NCI-H2107 treated with DMSO at 0.1 percent for 48 hours (cell line): Measurements from ENCODE around the gene KCTD7.
"Not testable (repeated sequence)": the region's sequence is repeated elsewhere in the genome, so short reads cannot be mapped to it uniquely, and the experiment has no call there.

Experiments used
- DNase-seq: peaks from one replicate; lab custom pipeline; 2025; ENCODE audit not compliant: unreplicated experiment; lab: John Stamatoyannopoulos, UW

The KCTD7 gene

DNA sequence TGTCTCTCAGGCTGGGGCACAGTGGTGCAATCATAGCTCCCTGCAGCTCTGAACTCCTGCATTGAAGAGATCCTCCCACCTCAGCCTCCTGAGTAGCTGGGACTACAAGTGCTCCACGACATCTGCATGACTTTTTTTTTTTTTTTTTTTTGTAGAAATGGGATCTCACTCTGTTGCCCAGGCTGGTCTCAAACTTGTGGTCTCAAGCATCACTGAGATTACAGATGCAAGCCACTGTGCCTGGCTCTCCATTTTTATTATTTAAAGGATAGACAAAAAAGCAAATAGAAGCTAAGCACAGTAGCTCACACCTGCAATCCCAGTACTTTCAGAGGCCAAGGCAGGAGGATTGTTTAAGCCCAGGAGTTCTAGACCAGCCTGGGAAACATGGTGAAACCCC, 13.0 kb upstream of the KCTD7 start:
- DNase-seq: no peak

DNA sequence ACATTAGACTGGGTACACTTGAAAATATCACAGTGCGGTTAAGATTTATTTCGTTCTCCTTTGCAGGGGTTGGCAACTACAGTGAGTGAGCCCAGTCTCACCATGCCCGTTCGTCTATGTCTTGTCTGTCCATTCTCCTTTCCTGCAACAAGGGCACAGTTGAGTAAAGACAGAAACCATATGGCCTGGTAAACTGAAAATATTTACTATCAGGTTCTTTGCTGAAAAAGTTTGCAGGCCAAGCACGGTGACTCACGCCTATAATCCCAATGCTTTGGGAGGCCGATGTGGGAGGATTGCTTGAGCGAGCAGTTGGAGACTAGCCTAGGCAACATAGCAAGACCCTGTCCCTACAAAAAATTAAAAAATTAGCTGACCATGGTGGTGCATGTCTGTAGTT, 11.4 kb upstream of the KCTD7 start:
- DNase-seq: no peak

DNA sequence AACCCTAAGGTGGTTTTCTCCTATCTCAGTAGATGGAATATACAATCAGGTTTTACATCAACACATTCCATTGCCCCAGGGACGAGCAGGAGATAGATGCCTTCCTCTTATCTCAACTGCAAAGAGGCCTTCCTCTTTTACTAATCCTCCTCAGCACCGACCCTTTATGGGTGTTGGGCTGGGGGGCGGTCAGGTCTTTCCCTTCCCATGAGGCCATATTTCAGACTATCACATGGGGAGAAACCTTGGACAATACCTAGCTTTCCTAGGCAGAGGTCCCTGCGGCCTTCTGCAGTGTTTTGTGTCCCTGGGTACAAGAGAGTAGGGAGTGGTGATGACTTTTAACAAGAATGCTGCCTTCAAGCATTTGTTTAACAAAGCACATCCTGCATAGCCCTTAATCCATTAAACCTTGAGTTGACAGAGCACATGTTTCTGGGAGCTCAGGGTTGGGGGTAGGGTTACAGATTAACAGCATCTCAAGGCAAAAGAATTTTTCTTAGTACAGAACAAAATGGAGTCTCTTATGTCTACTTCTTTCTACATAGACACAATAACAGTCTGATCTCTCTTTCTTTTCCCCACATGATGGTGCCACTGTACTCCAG, 9.2 kb upstream of the KCTD7 start:
- not testable (repeated sequence) for DNase-seq

DNA sequence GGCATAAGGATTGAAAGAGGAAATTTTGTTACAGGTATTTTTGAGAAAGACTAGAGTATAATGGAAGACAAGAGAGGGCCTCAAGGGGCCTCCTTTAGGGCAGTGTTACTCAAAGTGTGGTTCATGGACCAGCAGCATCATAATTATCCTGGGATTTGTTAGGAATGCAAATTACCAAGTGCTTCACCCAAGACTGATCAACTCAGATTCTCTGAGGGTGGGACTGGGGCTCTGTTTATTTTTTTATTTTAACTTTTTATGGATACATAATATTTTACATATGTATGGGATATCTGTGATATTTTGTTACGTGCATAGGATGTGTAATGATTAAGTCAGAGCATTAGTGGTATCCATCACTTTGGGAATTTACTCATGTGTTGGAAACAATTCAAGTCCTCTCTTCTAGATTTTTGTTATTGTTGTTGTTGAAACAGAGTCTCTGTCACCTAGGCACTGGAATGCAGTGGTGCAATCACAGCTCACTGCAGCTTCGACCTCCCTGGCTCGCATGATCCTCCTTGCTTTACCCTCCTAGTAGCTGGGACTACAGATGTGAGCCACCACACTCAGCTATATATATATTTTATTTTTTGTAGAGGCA, 2.2 kb upstream of the KCTD7 start:
- no peak for DNase-seq

DNA sequence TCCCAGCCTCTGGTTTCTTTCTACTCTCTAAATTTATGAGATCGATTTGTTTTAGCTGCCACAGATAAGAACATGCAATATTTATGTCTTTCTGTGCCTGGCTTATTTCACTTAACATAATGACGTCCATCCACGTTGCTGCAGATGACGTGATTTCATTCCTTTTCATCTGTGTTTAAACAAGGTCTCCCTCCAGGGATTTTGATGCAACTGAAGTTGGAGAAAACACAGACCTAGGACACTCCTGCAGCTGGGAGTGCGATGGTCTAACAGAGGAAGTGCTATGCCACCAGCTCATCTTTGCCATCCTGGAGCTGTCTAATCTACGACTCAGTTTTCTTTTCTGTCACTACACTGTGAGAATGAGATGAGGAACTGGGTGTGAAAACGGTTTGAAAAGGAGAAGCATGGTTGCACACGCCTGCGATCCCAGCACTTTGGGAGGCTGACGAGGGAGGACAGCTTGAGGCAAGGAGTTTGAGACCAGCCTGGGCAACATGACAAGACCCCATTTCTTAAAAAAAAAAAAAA, 1.5 kb upstream of the KCTD7 start:
- no peak for DNase-seq

DNA sequence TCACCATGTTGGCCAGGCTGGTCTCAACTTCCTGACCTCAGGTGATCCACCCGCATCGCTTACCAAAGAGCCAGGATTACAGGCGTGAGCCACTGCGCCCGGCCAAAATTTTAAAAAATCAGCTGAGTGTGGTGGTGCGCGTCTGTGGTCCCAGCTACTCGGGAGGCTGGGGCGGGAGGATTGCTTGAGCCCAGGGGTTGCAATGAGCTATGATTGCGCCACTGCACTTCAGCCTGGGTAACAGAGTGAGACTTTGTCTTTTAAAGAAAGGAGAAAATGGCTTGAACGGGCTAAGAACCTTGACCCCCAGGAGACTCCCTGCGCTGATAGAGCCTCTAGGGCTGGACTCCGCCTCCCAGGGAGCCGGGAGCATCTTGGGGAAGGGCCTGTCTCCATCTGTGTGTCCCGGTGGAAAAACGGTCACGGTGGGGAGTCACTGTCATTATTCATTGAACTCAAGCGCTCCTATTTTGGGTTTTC, 760 bp upstream of the KCTD7 start:
- DNase-seq: no peak

DNA sequence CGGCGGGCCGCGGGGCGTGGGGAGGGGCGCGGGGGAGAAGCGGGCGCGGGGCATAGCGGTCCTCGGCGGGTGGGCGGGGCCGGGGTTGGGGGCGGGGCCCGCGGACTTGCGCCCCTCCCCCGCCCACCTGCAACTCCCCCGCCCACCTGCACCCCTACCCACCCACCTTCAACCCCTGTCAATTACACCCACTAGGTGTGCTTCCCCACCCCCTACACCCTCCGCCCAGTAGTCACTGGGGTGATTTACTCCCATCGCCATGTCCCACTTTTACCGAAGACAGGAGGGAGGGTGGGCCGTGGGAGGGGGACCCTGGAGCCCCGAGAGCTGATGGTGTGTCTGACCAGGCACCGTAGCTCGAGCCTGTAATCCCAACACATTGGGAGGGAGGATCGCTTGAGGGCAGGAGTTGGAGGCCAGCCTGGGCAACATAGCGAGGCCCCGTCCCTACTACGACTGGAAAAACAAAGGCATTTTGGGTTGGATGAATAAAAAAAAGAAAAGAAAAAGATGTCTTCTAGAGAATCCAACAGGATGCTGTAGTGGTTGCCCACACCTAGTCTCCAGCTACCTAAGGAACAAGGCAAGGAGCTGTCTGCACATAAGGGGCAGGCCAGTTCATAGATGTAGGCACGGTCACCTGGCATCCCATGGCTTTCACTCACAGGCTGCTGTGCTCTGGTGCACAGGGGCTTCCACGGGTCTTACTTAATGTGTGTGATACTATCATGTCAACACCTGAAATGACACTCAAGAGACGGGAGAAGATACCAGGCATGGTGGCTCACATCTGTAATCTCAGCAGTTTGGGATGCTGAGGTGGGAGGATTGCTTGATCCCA, 761 bp downstream of the KCTD7 start:
- no peak for DNase-seq

DNA sequence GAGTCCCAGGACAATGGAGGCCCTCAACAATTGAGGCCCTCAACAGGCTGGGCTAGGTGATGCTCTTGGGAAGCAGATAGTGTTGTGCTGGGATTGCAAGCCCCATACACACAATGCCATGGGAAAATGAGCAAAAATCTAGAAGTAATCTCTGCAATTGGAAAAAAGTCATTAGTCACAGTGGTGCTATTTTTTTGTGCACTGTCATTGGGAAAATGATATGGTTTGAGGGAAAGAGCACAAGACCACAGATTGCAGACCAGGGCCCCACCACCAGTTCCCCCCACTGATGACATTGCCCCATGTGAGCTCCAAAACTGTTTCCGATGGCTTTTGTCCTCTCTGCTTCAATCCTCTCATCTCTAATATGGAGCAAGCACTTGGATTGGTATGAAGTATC, 1.9 kb downstream of the KCTD7 start:
- no peak for DNase-seq

DNA sequence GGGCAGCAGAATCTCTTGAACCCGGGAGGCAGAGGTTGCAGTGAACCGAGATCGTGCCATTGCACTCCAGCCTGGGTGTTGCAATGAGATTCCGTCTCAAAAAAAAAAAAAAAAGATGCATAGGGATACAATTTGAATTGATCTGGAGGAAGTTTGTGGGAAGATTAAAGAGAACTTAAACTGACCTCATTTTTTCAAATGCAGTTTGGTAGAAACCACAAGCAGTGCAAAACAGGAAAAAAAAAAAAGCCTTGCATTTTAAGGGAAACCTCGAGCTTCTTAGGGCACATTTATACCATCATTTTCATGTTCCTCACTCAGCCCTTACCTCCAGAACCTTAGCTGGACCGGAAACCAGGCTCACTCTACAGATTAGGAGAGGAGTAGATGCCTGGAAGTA, 2.8 kb downstream of the KCTD7 start:
- no peak for DNase-seq

DNA sequence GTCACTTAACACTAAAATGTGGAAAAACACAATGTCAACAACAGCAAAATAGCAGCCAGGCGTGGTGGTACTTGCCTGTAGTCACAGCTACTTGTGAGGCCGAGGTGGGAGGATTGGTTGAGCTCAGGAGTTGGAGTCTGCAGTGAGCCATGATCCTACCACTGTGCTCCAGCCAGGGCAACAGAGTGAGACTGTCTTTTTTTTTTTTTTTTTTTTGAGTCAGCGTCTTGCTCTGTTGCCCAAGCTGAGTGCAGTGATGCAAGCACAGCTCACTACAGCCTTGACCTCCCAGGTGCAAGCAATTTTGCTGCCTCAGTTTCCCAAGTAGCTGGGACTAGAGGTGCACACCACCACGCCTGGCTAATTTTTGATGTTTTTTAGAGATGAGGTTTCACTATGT, 6.1 kb downstream of the KCTD7 start:
- no peak for DNase-seq

DNA sequence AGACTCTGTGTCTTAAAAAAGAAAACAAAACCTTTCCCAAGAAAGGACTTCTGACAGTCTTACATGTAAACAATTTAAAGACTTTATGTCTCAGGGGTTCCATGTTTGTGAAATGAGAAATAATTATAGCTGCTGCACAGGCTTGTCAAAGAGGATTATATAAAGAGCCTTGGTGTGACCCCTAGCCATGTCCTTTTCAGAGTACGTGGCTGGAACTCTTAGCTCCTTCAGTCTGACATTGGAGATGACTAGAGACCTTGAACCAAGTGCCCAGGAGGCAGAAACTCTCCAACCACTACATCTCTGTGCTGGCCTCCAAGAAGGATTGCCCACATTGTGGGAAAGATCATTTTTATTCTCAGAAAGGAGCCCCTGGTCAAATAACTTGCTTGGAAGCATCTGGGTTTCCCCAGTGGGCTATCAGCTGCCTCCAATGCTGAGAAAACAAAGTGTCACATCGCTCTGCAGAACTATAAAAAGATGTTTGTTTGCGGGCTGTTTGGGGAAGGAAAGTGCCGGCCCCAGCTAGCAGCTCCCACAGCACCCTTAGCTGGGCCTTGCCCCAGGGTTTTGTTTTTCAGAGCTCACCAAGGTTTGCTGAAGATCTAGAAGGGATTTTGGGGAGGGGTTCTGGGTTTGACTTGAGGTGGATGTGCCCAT, 6.8 kb downstream of the KCTD7 start:
- not testable (repeated sequence) for DNase-seq

DNA sequence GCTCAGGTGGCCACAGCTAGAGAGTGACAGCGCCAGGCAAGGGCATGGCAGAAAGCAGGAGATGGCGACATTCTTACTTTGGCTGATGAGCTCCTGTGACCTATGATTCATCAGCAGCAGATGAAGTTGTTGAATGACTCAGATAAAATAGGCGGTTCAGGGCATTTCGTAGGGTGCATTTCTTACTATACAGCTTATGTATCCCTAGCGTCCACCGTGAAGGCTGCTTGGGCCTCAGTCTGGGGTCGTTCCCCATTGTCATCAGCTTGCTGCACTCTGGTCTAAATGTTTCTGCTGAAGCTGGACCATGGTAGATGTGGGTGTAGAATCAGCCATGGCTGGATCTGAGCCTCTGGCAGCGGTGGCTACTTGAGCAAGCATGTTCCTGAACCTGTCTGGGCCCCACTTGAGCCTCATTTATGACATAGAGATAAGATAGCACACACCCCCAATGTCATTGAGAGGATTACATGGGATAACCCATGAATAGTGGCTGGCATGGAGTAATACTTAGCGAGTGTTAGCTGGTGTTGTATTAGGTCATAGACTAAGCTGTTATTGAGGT, 7.4 kb downstream of the KCTD7 start:
- not testable (repeated sequence) for DNase-seq

DNA sequence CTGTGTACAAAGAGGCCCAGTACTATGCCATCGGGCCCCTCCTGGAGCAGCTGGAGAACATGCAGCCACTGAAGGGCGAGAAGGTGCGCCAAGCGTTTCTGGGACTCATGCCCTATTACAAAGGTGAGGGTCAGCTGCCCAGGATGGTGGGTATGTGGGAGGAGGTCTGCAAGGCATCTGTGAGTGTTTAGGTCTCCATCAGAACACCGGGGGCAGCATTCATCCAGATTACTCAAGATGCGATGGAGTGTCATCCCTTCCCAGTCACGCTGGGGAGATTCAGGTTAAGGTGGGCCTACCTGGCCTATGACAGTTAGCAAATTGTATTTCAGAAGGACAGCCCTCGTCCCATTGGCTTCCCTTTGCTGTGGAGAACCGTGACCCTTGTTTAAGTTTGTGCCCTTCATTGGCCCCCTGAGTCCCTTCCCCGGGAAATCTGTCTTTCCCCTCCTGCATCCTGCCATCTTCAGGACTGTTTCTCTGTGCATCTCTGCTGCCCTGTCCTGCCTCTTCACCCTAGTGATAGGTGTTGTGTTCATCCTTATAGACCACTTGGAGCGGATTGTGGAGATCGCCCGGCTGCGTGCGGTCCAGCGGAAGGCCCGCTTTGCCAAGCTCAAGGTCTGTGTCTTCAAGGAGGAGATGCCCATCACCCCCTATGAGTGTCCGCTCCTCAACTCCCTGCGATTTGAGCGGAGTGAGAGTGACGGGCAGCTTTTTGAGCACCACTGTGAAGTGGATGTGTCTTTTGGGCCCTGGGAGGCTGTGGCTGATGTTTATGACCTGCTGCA, 9.8 kb downstream of the KCTD7 start:
- DNase-seq: no peak

DNA sequence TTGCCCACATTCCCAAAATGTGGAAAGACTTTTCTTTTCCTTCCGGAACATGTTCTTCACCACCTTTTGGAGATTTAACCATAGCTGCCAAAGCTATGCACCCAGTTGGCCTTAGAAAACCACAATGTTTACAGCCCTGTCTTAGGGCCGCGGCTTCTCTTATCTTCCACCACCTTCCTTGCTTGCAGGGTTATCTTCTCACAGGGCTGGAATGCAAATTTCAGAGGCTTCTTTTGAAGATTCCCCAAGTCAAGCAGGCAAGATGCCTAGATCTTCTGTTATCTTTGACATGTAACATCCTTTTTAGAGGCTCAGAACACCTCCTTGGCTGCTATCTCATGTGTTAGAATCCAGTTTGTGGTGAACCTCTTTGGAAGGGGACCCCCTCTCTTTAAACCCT, 11.1 kb downstream of the KCTD7 start:
- DNase-seq: no peak

DNA sequence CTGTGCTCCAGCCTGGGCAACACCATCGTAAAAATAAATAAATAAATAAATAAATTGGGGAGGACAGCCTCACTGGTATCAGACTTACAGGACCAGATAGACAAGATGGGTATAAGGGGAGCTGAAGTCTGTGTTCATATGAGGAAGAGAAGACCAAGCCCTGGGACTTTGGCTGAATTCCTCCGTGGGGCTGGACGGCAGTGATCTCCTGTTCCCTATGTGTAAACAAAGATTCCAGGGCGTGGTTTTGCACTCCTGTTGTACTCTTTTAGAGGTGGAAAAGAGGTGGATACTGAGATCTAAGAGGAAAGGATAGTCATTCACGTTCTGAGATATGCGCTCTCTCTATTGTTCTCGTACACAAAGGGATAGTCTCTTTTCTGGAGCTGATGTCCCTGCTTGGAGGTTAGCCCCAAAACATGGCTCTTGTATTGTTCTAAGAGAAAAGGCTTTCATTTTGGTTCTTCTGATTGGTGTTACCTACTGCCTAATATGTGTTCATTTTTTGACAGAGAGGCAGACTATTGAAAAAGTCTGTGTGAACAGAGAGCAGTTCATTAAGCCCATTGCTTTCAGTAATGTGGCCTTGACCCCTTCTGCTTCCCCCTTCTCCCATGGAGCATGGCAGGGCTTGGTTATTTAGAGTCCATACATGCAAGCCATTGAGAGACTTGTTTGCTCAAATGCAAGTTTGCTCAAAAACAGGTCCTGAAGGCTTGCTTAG, 12.3 kb downstream of the KCTD7 start:
- DNase-seq: no peak

DNA sequence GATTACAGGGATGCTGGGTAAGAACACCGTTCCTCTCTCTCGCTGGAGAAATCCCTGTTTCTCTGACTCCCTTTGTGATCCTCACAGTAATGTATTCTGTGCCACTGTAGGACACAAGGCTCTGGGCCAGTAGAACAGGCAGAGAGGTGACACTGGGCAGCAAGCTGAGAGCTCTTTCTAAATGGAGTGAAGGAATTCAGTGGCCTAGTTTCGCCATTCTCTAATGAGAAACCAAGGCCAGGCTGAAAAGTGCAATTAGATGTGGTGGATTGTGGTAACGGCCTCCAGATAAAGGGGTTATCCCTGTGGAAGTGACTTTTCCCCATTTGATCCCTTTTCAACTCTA, 12.8 kb downstream of the KCTD7 start:
- DNase-seq: no peak

DNA sequence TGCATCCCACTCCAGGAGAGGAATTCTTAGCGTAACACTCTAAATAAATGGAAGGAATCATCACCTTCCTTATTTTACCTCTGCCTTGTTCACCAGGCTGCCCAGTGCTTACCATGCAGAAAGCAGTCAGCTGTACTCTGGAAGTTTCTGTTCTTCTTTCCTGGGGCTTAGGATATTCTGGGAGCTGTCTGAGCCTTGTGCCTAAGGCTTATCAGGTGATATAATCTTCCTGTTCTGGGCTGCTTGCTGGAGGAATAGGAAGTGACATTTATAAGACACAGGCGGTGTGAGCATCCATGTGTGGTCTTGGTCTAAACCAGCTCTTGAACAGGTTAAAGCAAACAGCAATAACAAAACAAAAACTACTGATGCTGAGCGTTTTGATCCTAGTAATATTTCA, 13.5 kb downstream of the KCTD7 start:
- DNase-seq: no peak

DNA sequence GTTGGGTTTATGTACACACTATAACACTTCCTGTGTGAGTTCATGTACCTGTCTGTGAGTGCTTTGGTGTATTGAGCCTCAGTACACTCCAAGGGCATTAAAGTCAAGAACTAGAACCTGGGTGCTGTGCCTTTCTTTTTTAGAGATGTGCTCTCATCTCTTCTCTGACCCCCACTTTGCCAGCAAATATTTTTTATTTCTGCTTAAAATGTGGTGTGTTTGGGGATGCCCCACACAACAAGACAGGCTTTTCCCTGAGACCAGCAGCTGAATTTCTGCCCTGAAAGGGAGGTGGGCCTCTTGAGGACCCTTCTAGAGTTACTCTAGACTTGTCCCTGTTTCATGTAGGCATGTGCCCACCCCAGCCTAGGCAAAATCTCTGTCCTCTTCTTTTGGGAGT, 14.3 kb downstream of the KCTD7 start:
- no peak for DNase-seq

DNA sequence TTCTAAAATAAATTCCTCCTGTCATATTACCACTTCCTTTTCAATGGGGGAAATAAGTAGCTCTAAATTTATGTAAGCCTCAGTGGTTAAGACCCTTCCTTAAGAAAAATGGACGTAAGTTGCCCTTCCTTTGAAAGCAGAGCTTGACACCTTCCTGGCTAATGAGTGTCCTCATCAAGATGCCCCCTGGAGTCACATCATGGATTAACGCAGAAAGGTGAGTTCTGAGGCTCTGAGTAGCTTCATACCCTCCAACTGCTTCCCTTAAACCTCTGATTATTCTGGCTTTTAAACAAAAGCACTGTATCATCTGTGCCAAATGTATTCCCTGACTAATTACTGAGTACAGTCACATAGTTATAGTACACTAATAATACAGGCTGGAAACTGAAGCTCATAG, 14.7 kb downstream of the KCTD7 start:
- no peak for DNase-seq

DNA sequence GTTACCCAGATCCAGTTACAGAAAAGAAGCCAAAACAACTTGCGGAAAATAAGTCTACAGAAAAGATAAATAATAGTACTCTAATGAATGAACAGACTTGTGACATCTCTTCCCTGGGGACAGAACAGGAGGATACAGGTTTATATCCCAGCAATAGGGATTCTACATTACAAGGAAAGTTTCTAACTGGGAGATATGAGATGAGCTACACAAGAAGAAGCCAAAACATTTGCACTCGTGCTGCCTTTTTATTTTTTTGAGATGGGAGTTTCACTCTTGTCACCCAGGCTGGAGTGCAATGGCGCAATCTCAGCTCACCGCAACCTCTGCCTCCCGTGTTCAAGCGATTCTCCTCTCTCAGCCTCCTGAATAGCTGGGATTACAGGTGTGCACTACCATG, 22.3 kb downstream of the KCTD7 start:
- not testable (repeated sequence) for DNase-seq
